Stomach (tissue), 9 donors: Measurements from ENCODE around the gene PTPRT. TPM values are rescaled to one million over a fixed set of nuclear protein-coding genes. Genes with fewer than 3 reads are reported as not detected.

ENCODE experiments used
- DNase-seq, 2 donors: peaks; one replicate each; pipeline versions ENCODE4 v3.0.0 to v3.0.0-alpha.2; 2013 to 2019
- H3K27ac ChIP-seq, 5 donors: fragments of 200-600 bp in 4 of 5; sonication (generic) in 4 of 5; one replicate each; pipeline ENCODE4 v1.5.1; 2013 to 2019; ENCODE audit warnings: mild to moderate bottlenecking in 1 of 5, moderate library complexity in 1 of 5
- H3K27me3 ChIP-seq, 3 donors: fragments of 200-600 bp; sonication (generic); one replicate each; pipeline ENCODE4 v1.5.1; 2017 to 2019; ENCODE audit warnings: mixed run types in 1 of 3
- H3K36me3 ChIP-seq, 4 donors: fragments of 200-600 bp; sonication (generic); 1 replicate in 3 of 4; 2 replicates in 1 of 4; pipeline ENCODE4 v1.5.1; 2016 to 2019
- H3K4me1 ChIP-seq, 4 donors: fragments of 200-600 bp; sonication (generic); one replicate each; pipeline ENCODE4 v1.5.1; 2016 to 2019
- H3K4me3 ChIP-seq, 4 donors: fragments of 200-600 bp; sonication (generic) in 3 of 4; one replicate each; pipeline ENCODE4 v1.5.1; 2016 to 2019; ENCODE audit warnings: mild to moderate bottlenecking in 1 of 4
- H3K9me3 ChIP-seq, 4 donors: fragments of 200-600 bp; sonication (generic); one replicate each; pipeline ENCODE4 v1.5.1; 2016 to 2019
- CTCF ChIP-seq, 7 experiments: fragments of 450-650 bp in 4 of 7; fragments of 200-600 bp in 3 of 7; sonication (generic) in 3 of 7; IDR thresholded peaks; one replicate each; pipeline ENCODE4 v1.5.1; 2016 to 2019; ENCODE audit warnings: antibody characterized with exemption in 7 of 7, control low read depth in 2 of 7, mild to moderate bottlenecking in 1 of 7
- EP300 ChIP-seq: sonication (generic); formaldehyde crosslinking; IDR thresholded peaks from one replicate; pipeline ENCODE4 v1.6.1; 2017; ENCODE audit warnings: antibody characterized with exemption
- POLR2A ChIP-seq, 4 donors: fragments of 450-650 bp; IDR thresholded peaks; one replicate each; pipeline ENCODE4 v1.6.1; 2016; ENCODE audit warnings: antibody characterized with exemption in 4 of 4, control low read depth in 2 of 4, mild to moderate bottlenecking in 1 of 4, moderate library complexity in 1 of 4
- POLR2AphosphoS5 ChIP-seq, 3 donors: sonication (generic); formaldehyde crosslinking; IDR thresholded peaks; one replicate each; pipeline ENCODE4 v1.6.1; 2016; ENCODE audit warnings: antibody characterized with exemption in 3 of 3
- WGBS, 5 donors: extraction: QIAGEN DNeasy Blood & Tissue Kit in 3 of 5; methylation state at CpG; one replicate each; pipeline versions ENCODE4 v1.1.5 to v1.1.7; 2013 to 2018; 5-methylcytosine and 5-hydroxymethylcytosine counted together
- intact Hi-C: fragments of 100-400 bp; cut with DNase I; formaldehyde crosslinking; loops from one replicate; pipeline ENCODE4 v1.15.1; 2023; ENCODE audit warnings: low total_unique reads
- polyA plus RNA-seq, 3 donors: library from polyadenylated mRNA; stranded (reverse); fragments of 200-250 nt; gene quantifications; one replicate each; pipeline ENCODE4 v1.2.3, GENCODE V29; 2013
- total RNA-seq, 5 donors: library from RNA; depleted of rRNA; stranded (reverse); fragments of >200 nt; gene quantifications; one replicate each; pipeline versions ENCODE4 v1.1.0 to v1.2.3, GENCODE V29; 2014 to 2016
- donor health status: healthy with polysubstance abuse.
- donor health status: Bipolar disorder and iron deficiency.
- donor health status: healthy.

The PTPRT gene
- total and polyA plus RNA-seq, 8 donors: 0.05 to 11.6 (median 1.7) TPM; not detected in 2

GRCh38 chr20:43096931-43097260 lies 92.8 kb downstream of the PTPRT start:
- DNase-seq: peak in 1 of 2 donors; percentile 39
- intact Hi-C loops: no loop called here
- no peak overlapping the region for H3K4me3 ChIP-seq
- no peaks in the 10 kb centered on the region for H3K36me3 ChIP-seq
- no peaks in the 10 kb centered on the region for H3K9me3 ChIP-seq
- WGBS, 5 donors: 49 to 75% (median 64%) methylated on average over 3 to 5 of the region's 5 CpGs
- TF ChIP-seq POLR2A (IDR thresholded peaks at IDR 0.05) (no peak), POLR2AphosphoS5 (IDR thresholded peaks at IDR 0.05) (no peak)
- peaks cover 0 to 11% (median 0%) of the 10 kb centered on the region in 3 donors for H3K27me3 ChIP-seq
- no peak overlapping the region for H3K27ac ChIP-seq
- H3K4me1 ChIP-seq: no peaks in the 10 kb centered on the region

- H3K4me3 ChIP-seq: no peak overlapping the region
- no peaks in the 10 kb centered on the region for H3K36me3 ChIP-seq
- intact Hi-C loops: no loop called here
- H3K4me1 ChIP-seq: no peaks in the 10 kb centered on the region
- H3K27me3 ChIP-seq: peaks cover 0 to 11% (median 0%) of the 10 kb centered on the region in 3 donors
- peak in 1 of 2 donors; percentile 78 for DNase-seq
- 37 to 52% (median 43%) methylated on average over 4 to 5 of the region's 5 CpGs for WGBS, 5 donors
- H3K9me3 ChIP-seq: no peaks in the 10 kb centered on the region
- TF ChIP-seq EP300: no peak
- TF ChIP-seq POLR2A (IDR thresholded peaks at IDR 0.05): no peak
- no peak overlapping the region for H3K27ac ChIP-seq
These were observed 93.4 kb downstream of the PTPRT start for GRCh38 chr20:43096126-43096930.

- DNase-seq: no peak
- Histone ChIP-seq H3K36me3 (no peaks in the 10 kb centered on the region), H3K4me1 (no peaks in the 10 kb centered on the region), H3K27ac (no peak overlapping the region), H3K4me3 (no peak overlapping the region), H3K9me3 (no peaks in the 10 kb centered on the region), H3K27me3 (peaks cover 0 to 11% (median 0%) of the 10 kb centered on the region in 3 donors)
- intact Hi-C loops: no loop called here
- TF ChIP-seq POLR2AphosphoS5 (IDR thresholded peaks at IDR 0.05) (no peak), POLR2A (IDR thresholded peaks at IDR 0.05) (no peak), EP300 (no peak), CTCF (IDR thresholded peaks at IDR 0.05) (no peak)
- WGBS, 5 donors: 63 to 87% (median 69%) methylated on average over 2 of the region's 2 CpGs
These were observed 94.7 kb downstream of the PTPRT start for GRCh38 chr20:43095034-43095433.

- Histone ChIP-seq H3K27ac (no peak overlapping the region), H3K27me3 (peaks cover 0 to 11% (median 0%) of the 10 kb centered on the region in 3 donors), H3K4me3 (no peak overlapping the region), H3K36me3 (no peaks in the 10 kb centered on the region), H3K9me3 (no peaks in the 10 kb centered on the region), H3K4me1 (no peaks in the 10 kb centered on the region)
- 63 to 80% (median 75%) methylated on average over 4 of the region's 4 CpGs for WGBS, 5 donors
- TF ChIP-seq POLR2AphosphoS5 (IDR thresholded peaks at IDR 0.05) (no peak), EP300 (no peak), CTCF (IDR thresholded peaks at IDR 0.05) (no peak), POLR2A (IDR thresholded peaks at IDR 0.05) (no peak)
- intact Hi-C loops: no loop called here
- no peak for DNase-seq
These were observed 97.2 kb downstream of the PTPRT start for GRCh38 chr20:43092386-43093088.

- Histone ChIP-seq H3K27ac (no peak overlapping the region), H3K9me3 (peaks cover 0 to 6% (median 0%) of the 10 kb centered on the region in 4 donors), H3K4me1 (no peaks in the 10 kb centered on the region), H3K27me3 (no peaks in the 10 kb centered on the region), H3K36me3 (no peaks in the 10 kb centered on the region), H3K4me3 (no peak overlapping the region)
- intact Hi-C loops: no loop called here
- TF ChIP-seq POLR2A (IDR thresholded peaks at IDR 0.05): no peak
- TF ChIP-seq EP300: no peak
- TF ChIP-seq POLR2AphosphoS5 (IDR thresholded peaks at IDR 0.05): no peak
- TF ChIP-seq CTCF (IDR thresholded peaks at IDR 0.05): no peak
- 73 to 91% (median 75%) methylated on average over 1 of the region's 1 CpG for WGBS, 5 donors
- no peak for DNase-seq
These were observed 121.2 kb downstream of the PTPRT start for GRCh38 chr20:43068482-43068881.
